Stimulated activated CD8-positive, alpha-beta memory T cell treated with anti-CD3 and anti-CD28 coated beads, Interleukin-15, amount 100 ng/mL, for 24 hours (primary cell): ENCODE results near the gene QSER1.
"Not testable (repeated sequence)": the region's sequence is repeated elsewhere in the genome, so short reads cannot be mapped to it uniquely, and the experiment has no call there.

Experiments used
- DNase-seq: peaks from one replicate; pipeline ENCODE4 v3.0.0-alpha.2; 2020; ENCODE audit warnings: low read depth

Gene QSER1

DNA sequence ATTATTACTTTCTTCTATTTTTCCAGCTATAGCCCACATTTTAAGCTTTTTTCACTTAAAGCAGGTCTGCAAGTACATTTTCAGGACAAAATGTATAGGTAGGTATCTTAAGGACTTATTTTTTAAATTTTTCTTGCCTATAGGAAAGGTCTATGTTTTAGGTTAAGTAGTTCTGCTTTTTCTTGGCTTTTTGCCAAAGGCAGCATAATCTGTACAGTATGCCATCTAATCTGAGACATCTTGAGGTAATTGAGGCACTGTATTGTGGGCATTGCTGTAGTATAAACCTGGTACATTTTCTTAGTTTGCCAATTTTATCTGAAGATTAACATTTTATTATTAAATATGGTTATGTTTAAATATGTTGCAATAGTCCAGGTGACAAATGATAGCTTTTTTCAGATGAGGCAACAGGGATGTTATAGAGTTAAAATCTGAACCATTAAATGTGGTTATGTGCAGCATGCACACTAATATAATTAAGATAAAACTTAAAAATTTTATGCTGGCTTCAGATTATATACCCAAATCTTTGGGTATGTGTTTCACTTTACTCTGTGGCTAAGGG, 42.9 kb downstream of the QSER1 start:
- DNase-seq: no peak

DNA sequence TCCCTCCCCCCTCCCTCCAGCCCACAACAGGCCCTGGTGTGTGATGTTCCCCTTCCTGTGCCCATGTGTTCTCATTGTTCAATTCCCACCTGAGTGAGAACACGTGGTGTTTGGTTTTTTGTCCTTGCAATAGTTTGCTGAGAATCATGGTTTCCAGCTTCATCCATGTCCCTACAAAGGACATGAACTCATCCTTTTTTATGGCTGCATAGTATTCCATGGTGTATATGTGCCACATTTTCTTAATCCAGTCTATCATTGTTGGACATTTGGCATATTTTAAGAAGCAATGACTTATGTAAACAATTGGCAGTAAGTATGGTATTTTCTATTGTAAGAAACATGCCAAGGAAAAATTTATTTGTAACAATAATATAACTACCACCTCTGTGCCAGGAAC, 43.6 kb downstream of the QSER1 start:
- DNase-seq: not testable (repeated sequence)

DNA sequence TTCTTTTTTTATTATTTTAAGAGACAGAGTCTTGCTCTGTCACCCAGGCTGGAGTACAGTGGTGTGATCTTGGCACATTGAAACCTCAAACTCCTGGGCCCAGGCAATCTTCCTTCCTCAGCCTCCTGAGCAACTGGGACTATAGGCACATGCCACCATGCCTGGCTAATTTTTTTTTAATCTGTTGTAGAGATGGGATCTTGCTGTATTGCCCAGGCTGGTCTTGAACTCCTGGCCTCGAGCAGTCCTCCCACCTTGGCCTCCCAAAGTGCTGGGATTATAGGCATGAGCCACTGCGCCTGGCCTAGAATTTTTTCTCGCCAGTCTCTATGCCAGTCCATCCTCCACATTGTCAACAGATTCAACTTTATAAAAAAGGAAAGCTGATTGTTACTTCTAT, 44.7 kb downstream of the QSER1 start:
- not testable (repeated sequence) for DNase-seq

DNA sequence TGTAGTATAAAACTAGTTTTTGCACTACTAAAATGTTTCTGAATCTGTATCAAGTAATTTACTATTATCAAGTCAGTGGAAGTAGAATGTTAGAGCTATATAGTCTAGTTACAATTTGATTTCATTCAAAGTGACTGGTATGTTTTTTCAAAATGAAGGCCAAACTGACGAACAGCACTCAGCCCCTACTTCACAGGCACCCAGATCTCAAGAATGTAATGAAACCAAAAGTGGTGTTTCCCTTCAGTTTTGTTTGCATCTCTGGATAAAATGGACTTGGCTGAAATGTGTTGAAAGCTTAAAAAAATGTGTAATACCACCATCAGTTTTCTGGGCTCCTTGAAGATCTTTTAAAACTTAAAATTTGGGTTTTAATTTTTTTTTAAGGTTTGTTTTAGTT, 46.4 kb downstream of the QSER1 start:
- no peak for DNase-seq

DNA sequence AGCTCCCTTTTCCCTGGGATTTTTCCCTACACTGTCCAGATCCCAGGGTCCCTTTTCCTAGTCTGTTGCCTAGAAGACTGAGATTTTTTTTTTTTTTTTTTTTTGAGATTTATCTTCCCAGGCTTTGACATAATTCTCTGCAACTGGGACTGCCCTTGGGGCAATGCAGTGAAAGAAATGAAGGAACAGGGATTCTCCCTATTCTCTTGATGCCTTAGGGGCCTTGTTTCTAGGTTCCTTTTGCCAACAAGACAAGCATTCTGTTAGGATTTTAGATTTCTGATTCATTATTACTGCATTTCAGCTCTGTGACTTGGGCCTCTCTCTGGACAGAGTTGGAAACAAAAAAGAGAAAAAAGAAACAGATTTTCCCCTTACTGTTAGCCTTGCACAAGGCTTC, 47.3 kb downstream of the QSER1 start:
- DNase-seq: no peak

DNA sequence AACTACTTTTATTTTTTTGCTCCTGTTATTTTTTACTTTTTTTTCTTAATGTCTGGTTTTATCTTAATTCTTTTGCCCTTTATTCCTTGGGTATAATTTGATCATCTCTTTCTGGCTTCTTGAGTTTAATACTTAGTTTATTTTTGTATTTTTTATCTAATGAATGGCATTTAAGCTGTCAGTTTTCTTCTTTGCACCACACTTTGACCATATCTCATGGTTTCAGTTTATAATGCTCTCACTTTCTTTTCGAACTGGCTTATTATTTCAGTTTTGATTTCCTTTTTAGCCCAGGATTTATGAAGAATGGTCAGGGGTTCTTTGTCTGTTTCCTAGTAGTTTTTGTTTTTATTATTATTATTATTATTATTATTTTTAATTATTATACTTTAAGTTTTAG, 48.3 kb downstream of the QSER1 start:
- no peak for DNase-seq

DNA sequence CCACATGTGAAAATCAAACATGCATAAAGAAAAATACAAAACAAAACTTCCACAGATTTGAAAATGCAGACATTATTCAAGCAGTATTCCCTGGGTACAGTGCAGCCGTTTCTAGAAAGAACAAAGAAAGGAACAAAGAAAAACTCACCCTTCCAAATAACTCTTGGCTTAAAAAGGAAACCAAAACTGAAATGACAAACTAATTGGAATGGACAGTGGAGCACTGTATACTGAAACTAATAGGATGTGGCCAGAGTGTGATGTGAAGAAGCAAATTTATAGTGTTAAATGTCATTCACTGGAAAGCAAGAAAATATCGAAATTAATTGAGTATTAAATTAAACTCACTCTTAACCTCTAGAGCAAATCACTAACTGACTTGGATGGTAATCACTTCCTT, 55.4 kb downstream of the QSER1 start:
- no peak for DNase-seq

DNA sequence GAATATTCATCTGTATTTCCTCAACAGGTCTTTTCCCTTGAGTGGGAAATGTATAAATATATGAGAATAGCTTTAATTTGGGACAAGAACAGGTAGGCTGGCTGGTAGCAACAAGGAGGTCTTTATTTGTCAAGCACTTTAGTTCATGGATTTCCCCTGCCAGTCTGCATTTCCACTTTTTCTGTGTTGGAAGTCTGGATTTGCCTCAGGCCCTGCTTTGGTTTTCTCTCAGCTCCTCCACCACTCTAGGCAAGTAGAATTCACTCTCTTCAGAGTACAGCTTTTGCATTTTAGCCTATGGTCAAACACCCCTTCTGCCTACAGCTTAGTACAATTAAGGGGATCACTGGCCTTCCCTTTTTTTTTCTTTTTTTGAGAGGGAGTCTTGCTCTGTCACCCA, 57.1 kb downstream of the QSER1 start:
- no peak for DNase-seq

DNA sequence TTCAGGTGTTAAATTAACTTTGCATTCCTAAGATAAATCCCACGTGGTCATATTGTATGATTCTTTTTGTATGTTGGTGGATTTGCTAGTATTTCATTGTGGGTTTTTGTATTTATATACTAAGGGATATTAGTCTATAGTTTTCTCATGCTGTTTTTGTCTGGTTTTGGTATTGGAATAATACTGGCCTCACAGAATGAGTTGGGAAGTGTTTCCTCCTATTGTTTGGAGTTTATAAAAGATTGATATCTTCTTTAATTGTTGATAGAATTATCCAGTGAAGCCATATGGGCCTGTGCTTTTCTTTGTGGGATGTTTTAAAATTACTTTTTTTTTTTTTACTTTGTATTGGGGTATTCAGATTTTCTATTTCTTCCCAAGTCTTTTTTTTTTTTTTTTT, 59.8 kb downstream of the QSER1 start:
- DNase-seq: no peak

DNA sequence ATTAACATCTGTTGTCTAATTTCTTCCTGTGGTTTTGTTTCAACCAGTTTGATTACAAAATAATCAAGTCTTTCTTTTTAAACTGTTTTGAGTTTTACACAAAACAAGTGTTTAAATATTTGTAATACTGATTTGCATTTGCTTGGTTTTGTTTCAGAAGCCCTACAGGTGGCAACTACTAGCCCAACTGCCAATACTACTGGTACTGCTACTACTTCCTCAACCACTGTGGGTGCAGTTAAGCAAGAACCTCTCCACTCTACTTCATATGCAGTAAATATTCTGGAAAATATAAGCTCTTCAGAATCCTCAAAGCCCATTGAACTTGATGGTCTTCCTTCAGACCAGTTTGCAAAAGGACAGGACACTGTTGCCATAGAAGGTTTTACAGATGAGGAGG, 61.1 kb downstream of the QSER1 start:
- no peak for DNase-seq

DNA sequence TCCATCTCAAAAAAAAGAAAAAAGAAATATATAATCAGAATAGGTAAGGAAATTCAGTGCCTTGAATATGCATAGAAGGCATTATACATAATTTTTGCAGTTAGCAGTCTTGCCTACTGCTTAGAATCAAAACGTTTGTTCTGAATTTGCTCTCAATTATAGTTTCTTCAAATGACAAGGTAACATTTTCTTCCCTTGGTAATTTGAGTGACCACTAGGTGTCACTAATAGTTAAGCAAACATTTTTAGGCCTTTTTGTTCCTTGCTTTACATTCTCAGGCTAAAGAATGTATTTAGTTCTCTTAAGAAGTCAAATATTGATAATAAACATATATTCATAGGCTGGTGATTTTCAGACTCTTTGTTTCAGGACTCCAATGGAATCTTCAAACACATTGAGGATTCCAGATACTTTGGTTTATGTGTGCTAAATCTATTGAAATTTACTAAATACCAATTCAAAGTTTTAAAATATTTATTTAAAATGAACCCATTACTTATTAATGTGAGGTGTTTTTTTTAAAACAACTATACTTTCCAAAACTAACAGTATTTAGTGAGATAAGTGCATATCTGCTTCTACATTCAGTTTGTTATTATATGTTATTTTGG, 68.0 kb downstream of the QSER1 start:
- DNase-seq: no peak

DNA sequence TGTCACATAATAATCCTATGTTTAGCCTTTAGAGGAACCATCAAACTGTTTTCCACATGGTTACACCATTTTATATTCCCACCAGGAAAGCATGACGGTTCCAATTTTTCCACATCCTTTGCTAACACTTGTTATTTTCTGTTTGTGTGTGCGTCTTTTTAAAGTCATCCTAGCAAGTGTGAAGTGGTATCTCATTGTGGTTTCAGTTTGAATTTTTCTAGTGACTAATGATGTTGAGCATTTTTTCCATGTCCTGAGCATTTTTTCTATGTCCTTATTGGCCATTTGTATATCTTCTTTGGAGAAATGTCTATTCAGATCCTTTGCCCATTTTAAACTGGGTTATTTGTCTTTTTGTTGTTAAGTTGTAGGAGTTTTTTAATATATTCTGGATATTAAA, 69.4 kb downstream of the QSER1 start:
- no peak for DNase-seq

DNA sequence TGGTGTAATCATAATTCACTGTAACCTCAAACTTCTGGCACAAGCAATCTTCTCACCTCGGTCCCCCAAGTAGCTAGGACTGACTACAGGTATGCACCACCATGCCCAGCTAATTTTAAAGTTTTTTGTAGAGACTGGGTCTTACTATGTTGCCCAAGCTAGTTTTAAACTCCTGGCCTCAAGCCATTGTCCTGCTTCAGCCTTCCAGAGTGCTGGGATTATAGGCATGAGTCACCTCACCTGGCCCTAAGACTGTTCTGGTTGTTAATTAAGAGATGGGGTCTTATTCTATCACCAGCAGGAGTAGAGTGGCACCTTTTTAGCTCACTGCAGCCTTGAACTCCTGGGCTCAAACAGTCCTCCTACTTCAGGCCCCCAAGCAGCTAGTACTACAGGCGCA, 71.1 kb downstream of the QSER1 start:
- no peak for DNase-seq

DNA sequence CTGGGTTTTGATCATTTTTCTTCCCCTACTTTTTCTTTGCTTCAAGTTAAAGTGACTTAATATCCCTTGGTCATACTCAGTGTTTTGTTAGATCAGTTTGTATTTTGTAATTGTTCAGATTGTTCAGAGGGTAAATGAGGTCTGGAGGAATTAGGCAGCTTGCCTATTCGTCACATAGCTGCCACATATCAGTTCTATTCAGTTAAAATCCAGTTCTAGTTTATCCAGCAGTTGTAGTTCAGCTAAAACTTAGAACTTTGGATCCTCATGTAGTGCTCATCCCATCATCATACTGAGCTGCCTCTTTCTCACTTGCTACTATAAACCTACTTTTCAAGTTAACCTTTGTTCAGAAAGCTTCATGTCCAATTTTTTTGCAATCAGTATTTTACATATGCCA, 75.9 kb downstream of the QSER1 start:
- DNase-seq: no peak

DNA sequence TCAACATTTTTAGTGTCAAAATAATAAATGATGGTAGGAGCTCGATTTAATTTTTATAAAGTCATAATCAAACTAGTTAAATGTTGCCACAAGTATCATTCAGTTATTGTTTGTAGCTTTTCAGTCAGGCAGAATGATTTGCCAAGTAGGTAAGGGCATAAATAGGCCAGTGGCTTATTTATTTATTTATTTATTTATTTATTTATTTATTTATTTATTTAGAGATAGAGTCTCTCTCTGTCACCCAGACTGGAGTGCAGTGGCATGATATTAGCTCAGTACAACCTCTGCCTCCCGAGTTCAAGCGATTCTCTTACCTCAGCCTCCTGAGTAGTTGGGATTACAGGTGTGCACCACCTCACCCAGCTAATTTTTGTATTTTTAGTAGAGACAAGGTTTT, 79.6 kb downstream of the QSER1 start:
- DNase-seq: not testable (repeated sequence)

DNA sequence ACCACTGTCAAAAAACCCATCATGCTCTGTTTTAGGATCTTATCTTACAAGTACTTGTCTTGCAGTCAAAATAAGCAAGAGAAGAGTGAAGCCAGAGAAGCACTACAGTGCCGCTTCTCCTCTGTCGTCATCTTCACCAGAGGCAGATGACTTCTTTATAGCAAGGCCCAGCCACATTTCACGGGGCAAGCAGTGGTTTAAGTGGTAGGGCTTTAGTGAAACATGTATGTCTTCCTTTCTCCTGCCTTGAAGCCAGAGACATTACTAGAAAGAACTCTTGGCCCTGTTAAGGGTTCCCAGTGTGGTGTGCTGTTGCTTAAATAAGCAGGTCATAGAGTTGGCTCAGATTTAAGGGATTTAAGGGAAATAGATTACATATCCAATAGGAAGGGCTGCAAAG, 80.2 kb downstream of the QSER1 start:
- no peak for DNase-seq

DNA sequence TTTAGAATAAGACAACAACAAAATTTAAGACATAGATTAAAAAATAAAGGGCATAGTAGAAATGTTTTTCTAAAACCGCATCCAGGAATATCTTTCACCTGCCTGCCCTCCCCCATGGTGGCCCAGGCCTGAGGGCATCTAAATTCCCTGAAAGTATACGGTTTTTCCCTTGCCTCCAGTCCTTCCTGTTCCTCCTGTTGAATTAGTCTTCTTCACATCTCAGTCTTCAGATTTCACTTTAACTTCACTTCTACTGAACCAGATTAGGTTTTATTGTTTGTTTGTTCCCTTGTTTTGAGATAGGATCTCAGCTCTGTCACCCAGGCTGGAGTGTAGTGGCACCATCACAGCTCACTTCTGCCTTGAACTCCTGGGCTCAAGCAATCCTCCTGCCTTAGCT, 90.0 kb downstream of the QSER1 start:
- no peak for DNase-seq

DNA sequence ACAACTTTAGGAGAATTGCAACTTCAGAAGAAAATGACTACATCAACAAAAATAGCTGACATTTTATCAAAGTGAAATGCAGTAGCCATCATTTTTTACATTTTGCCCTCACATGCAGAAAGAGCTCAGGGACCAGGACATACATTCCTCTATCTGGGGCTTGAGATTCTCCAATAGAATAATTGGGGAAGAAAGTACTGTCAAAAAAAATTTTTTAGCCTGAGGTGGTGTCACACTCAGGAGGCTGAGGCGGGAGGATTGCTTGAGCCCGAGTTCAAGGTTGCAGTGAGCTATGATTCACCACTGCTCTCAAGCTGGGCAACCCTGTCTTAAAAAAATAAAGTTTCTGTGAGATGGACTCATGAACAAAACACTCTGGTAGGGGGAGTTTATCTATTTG, 90.9 kb downstream of the QSER1 start:
- DNase-seq: no peak

DNA sequence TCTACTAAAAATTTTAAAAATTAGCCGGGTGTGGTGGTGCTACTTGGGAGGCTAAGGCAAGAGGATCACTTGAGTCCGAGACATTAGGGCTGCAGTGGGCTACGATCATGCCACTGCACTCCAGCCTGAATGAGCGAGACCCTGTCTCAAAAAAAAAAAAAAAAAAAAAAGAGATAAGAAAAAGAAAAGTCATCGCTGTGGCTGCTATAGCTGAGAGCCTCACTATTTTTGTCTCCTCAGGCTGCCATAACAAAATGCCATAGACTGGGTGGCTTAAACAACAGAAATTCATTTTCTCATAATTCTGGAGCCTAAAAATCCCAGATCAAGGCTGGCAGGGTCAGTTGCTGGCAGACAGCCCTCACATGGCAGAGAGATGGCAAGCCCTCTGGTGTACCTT, 93.0 kb downstream of the QSER1 start:
- no peak for DNase-seq

DNA sequence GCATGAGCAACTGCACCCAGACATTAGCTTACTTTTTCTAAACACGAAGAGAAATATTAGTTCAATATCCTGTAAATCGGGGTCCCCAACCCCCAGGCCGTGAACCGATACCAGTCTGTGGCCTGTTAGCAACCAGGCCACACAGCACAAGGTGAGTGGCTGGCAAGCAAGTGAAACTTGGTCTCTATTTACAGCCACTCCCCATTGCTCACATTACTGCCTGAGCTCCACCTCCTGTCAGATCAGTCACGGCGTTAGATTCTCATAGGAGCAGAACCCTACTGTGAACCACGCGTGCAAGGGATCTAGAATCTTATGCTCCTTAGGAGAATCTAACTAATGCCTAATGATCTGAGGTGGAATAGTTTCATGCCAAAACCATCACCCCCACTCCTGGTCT, 95.2 kb downstream of the QSER1 start:
- DNase-seq: no peak

DNA sequence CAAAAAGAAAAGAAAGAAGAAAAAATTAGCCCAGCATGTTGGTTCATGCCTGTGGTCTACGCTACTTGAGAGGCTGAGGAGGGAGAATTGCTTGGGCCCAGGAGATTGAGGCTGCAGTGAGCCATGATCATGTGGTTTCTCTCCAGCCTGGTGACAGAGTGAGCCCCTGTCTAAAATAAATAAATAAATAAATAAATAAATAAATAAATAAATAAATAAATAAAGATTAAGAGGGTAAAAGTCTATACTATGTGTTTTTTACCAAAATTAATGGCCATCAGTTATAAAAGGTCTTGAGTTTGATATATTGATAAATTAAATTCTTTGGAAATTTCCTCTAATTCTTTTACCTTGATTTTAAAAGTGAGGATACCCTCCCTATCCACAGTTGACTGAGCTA, 97.9 kb downstream of the QSER1 start:
- no peak for DNase-seq

DNA sequence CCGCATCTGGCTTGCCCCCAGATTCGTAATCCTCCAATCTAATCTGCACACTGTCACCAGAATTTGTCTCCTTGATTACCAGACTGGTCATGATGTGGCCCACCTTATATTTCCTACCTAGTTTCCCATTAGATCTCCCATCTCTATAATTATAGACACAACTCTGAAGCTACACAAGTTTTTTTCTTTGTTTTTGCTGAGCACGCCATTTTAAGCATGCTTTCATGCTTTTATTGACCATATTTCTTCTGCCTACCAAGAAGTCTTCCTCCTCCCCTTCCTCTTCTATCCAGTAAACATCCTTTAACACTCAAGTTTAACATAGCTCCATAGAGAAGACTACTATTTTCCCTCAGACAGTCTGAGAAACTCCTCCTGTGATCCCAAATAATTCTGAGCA, 98.8 kb downstream of the QSER1 start:
- no peak for DNase-seq

DNA sequence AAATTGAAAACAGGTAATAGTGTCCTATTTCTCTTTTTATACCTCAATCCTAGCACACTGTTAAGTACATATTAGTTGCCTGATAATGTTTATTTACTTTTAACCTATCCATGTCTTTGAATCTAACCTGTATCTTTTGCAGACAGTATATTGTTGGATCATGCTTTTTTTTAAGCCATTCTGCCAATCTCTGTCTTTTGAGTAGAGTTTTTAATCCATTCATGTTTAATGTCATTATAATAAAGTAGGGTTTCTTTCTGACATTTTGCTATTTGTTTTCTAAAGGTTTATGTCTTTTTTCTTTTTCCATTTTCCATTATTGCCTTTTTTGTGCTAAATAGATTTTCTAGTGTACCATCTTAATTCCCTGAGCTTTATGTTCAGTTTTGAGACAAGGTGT, 99.3 kb downstream of the QSER1 start:
- no peak for DNase-seq

DNA sequence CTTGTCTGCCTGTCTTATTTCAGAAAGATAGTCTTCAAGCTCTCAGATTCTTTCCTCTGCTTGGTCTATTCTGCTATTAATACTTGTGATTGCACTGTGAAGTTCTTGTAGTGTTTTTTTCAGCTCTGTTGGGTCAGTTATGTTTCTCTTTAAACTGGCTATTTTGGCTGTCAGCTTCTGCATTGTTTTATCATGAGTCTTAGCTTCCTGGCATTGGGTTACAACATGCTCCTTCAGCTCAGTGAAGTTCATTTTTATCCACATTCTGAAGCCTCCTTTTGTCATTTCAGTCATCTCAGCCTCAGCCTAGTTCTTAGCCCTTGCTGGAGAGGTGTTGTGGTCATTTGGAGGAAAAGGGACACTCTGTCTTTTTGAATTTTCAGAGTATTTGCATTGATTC, 107.6 kb downstream of the QSER1 start:
- no peak for DNase-seq

DNA sequence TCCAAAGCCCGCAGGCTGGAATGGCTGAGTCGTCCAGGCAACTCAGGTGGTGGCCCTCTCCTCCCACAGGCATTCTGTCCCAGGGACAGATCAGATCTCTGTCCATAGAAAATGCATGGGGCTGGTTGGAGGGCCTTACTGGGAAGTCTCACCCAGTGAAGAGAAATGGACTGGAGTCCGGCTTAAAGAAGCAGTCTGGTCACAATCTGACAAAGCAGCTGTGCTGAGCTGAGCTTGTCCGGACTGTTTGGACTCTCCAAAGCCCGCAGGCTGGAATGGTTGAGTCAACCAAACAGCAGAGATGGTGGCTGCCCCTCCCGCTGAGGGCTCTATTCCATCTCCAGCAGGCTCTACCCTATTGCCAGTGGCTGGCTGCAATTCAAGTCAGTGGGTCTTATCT, 108.7 kb downstream of the QSER1 start:
- DNase-seq: no peak
